Transverse colon (tissue), 4 donors: ENCODE measurements around the gene FASN.

ENCODE experiments used
- POLR2A ChIP-seq: fragments of 450-650 bp; IDR thresholded peaks from one replicate; pipeline ENCODE4 v1.6.1; 2016; ENCODE audit warnings: antibody characterized with exemption, mild to moderate bottlenecking, moderate library complexity
- POLR2AphosphoS5 ChIP-seq, 3 donors: sonication (generic); formaldehyde crosslinking; IDR thresholded peaks; one replicate each; pipeline ENCODE4 v1.6.1; 2016; ENCODE audit warnings: antibody characterized with exemption in 3 of 3
- TF ChIP-seq, protein P1 (sequence below), 5 experiments: fragments of 200-600 bp in 3 of 5; fragments of 450-650 bp in 2 of 5; sonication (generic) in 3 of 5; IDR thresholded peaks; 1 replicate in 2 of 5; 2 replicates in 3 of 5; pipeline ENCODE4 v1.5.1; 2016 to 2017; ENCODE audit warnings: antibody characterized with exemption in 5 of 5, inconsistent platforms in 3 of 5, mild to moderate bottlenecking in 2 of 5, moderate library complexity in 1 of 5

DNA sequence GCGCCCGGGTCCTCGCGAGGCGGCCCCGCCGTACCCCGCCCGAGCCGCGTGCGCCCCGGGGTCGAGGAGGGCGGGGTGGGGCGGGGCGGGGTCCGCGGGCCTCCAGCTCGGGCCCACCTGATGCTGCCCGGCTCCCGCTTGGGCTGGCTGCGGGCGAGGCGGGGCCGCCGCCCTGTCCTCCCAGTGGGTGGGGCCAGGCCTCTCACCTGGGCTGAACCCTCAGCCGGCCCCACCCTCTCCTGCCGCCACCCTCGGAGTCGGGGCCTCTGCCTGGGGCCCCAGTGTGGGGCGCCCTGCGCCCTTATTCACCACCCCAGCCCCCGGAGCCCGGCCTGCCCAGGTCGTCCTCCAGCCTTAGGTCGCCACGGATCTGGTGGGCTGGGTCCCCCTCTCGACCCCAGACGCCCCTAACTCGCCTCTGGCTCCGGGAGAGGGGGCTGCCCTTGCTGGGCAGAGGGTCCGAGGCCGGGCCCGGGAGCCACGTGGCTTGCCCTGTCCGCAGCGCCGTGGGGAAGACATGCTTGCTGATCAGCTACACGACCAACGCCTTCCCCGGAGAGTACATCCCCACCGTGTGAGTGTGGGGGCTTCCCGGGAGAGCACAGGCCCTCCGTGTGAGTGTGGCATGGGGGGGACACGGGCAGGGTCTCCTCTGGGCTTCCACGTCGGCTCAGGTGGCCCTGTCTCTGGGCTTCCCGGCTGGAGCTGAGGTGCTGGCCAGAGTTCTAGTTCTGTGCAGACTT, 66.0 kb downstream of the FASN start:
- TF ChIP-seq, protein P1, sequence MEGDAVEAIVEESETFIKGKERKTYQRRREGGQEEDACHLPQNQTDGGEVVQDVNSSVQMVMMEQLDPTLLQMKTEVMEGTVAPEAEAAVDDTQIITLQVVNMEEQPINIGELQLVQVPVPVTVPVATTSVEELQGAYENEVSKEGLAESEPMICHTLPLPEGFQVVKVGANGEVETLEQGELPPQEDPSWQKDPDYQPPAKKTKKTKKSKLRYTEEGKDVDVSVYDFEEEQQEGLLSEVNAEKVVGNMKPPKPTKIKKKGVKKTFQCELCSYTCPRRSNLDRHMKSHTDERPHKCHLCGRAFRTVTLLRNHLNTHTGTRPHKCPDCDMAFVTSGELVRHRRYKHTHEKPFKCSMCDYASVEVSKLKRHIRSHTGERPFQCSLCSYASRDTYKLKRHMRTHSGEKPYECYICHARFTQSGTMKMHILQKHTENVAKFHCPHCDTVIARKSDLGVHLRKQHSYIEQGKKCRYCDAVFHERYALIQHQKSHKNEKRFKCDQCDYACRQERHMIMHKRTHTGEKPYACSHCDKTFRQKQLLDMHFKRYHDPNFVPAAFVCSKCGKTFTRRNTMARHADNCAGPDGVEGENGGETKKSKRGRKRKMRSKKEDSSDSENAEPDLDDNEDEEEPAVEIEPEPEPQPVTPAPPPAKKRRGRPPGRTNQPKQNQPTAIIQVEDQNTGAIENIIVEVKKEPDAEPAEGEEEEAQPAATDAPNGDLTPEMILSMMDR (IDR thresholded peaks at IDR 0.05), result no peak
- no peak for TF ChIP-seq POLR2A
- no peak for TF ChIP-seq POLR2AphosphoS5 (IDR thresholded peaks at IDR 0.05)
